Right forelimb (tissue), 1 donor: Measurements from ENCODE around the gene TMEM196.
A peak's percentile ranks its signal among the peaks of the same experiment; 100 is the strongest.

Source experiments
- DNase-seq: peaks from one replicate; pipeline ENCODE4 v3.0.0-alpha.2; 2018

TMEM196 gene

DNA sequence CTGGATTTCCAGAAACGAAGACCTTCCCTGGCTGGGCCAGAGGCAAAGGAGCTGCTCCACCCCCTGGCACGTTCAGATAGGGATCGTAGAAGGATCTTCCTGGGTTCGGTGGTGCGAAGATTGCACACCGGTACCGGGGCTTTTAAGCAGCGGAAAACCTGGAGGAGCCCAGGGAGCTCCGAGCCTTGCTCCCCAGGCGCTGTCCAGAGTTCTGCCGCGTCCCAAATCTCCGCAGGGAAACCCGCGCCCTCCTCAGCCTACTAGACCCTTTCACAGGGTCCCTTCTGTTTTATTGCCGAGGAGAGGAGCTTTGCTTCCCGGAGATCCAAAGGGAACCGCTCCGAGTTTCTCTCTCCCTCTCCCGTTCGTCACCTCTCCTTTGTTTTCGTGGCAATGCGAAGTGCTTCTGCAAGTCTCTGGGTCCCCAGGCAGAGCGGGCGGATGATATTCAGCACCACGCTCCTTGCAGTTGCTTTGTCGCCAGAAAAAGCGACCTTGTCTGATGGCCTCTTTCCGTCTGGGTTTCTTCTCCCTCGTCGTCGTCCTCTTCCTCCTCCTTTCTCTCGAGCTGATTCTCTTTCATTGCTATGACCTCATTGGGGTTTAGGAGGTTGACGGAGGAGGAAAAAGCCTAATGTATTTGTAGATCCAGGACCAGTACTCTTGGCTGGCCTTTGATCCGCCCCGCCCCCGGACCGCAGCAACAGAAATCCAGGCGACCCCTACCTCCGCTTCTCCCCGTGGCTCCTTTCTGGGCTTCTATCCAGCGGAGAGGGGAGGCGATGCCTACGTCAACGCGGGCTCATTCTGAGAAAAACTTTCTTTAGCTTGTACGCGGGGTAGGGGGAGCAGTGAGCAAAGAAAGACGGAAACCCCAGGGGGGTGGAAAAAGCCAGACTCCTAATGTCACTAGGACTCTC lies at the start of gene TMEM196:
Gene TMEM196 (minus strand): TSS at position 777 of the 920 bp plus-strand sequence. CDS start 921 bp downstream, outside the sequence.
- DNase-seq, result peak; percentile 63

- DNase-seq, result no peak
These were observed 42.7 kb upstream of the TMEM196 start for GRCh38 chr7:19816128-19816527.

DNA sequence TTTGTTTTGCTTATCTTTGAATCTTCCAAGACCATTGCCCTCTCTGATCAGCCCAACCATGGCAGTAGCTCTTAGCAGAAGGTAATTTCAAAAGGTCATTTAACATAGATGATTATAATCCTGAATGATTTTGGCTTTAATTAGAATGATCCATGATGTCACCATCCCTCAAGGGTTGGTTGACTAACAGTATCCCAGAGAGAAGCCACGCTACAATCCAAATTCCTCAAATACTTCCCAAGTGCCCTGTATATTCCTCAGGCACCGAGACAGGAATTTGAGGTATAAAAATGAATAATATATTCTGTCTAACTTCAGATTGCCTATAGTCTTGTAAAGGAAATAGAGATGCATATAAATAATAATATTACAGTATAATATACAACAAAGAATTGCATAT lies 42.1 kb upstream of the TMEM196 start:
- no peak for DNase-seq

DNA sequence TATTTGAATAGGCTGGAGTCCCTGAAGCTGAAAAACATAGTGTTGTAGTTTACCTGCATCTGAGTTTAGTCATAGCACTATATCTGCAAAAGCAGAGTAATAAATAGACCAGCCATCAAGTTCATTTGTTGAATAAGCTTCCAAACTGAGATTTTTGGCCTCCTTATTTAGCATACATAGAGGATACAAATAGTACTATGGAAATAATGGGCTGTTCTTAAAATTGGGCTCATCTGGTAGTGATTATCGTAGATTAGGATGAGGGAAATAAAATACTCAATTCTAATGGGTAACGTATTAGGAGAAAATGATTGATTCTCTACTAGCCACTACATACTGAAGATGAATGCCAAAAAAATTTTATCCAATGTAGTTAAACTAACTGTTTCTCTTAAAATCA lies 41.4 kb upstream of the TMEM196 start:
- DNase-seq, result no peak

DNA sequence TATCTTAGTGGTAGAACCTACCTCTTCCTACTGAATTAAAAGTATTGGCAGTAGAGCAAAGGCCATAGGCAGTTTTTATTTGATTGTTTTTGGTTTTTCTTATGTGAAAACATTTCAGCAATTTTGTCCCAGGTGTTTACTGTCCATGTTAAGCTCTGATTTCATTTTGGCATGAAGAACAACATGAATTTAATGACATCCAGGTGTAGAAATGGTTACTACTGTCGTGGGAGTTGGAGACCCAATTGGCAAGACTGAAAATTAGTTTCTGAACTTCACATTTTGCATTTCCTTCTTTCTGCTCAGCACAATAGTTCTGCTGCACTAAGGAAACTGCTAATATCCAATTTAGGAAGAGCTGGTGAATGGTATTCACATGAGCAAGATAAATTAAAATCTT lies 38.0 kb upstream of the TMEM196 start:
- DNase-seq, result no peak

DNA sequence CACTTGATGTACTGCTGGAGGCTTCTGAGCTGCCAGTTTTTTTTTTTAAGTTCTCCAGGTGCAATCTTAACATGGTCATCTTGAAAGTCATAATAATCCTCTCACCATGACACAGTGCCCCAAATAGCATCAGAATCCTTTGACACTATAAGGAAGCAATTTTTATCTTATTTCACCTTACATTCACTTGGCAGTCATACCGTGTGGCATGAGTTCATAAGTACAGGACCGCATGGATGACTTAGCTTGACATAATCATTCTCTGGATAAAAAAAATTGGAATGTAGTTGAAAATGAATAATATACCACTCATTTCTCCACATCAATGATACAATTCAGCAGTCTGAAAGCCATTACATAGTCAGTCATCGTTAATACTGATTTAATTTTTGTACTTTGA lies 25.6 kb upstream of the TMEM196 start:
- DNase-seq, result no peak

- DNase-seq, result no peak
These were observed 10.1 kb upstream of the TMEM196 start for GRCh38 chr7:19783541-19783940.

DNA sequence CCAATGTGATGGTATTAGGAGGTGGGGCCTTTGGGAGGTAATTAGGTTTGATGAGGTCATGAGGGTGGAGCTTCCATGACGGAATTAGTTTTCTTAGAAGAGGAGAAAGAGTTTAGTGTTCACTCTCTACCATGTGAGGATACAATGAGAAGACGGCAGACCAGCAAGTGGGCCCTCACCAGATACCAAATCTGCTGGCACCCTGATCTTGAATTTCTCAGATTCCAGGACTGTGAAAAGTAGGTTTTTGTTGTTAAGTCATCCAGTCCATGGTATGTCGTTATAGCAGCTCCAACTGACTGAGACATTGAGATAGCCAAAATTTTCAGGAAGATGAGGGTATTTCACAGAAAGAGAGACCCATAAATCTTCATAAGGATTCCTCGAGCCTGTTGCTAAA lies 3.6 kb upstream of the TMEM196 start:
- no peak for DNase-seq

- DNase-seq, result no peak
These were observed 2.2 kb upstream of the TMEM196 start for GRCh38 chr7:19775578-19775977.

DNA sequence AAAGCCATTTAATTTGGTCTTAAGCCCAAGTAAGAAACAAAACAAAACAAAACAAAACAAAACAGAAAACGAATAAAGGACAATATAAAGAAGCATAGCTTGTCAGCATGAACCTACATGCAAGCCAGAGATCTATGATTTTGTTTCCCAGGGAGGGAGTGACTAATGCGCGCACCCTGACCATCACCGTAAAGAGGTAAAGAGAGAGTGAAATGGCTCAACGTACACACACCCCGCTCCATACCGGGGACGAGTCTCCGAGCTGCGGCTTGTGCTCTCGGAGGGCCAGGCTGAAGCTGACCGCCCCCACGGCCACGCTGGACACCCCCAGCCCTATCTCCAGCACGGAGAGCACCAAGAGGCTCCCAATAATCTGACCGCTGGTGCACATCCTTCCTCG lies 1.1 kb downstream of the TMEM196 start:
- DNase-seq, result no peak

DNA sequence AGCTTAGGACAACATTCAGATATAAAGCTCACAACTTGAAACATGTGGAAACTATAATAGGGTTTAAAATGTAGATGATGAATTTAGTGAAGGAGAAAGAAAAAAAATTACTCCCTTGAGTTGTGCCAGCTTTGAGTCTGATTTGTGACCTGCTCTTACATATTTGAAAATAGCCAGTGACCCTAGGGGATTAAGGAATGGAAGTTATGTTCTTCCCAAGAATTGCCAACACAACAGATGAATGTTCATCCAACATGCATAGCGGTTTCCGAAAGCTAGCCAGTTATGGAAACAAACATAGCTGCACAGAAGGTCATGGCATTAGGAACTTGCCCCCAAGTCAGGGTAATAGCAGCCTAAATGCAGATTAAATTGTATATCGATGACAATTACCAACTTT lies 10.8 kb downstream of the TMEM196 start:
- no peak for DNase-seq

DNA sequence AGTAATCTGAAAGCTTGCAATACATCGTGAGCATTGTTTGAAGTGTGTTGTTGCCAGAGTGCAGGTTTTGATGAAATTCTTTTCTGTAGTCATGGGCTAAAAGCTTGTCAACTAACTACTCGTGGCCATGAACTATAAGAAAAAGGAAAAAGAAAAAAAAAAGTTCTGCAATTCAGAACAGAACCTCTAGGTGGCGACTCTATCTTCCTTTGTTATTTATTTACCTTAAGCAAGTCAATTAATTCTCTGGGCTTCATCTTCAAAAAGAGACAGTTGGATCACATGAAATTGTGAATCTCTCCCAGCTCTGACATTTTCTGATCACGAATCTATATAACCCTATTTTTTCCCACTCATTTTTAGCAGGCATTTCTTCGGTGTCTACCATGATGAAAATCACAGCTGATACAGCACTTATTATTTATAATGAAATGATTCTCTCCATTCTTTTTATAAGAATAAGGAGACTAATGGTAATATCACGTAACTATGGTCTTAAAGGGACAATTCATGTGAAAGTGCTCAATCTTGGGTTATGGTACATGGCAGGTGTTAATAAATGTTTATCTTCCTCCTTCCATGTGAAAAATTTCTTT lies 18.8 kb downstream of the TMEM196 start:
- DNase-seq, result no peak

- DNase-seq, result no peak
These were observed 21.4 kb downstream of the TMEM196 start for GRCh38 chr7:19752020-19752419.

DNA sequence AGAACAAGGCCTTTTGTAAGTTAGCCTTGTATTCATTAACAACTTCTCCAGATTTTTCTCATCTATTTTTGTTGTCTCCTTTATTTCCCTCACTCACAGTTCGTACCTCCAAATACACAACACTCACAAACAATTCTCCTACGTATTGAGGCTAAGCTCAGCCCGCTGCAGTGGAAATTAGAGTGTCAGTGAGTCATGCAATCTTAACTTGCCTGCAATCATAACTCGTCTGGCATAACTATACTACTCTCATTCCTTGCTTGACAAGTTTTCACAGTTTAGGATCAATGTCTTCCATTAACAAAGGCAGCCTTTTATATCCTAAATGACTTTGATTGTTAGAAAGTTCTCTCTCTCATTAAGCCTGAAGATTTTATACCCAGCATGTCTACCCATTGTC lies 23.8 kb downstream of the TMEM196 start:
- DNase-seq, result no peak

GRCh38 chr7:19747740-19748339 lies 25.6 kb downstream of the TMEM196 start:
- DNase-seq, result no peak

- DNase-seq, result no peak
These were observed 29.3 kb downstream of the TMEM196 start for GRCh38 chr7:19744075-19744474.

GRCh38 chr7:19728716-19729115 lies 44.7 kb downstream of the TMEM196 start:
- DNase-seq, result no peak

GRCh38 chr7:19725770-19726169 lies 47.6 kb downstream of the TMEM196 start:
- no peak for DNase-seq

GRCh38 chr7:19715499-19715898 lies 57.9 kb downstream of the TMEM196 start:
- DNase-seq, result no peak

- DNase-seq, result no peak
These were observed 59.7 kb downstream of the TMEM196 start for GRCh38 chr7:19713676-19714075.

DNA sequence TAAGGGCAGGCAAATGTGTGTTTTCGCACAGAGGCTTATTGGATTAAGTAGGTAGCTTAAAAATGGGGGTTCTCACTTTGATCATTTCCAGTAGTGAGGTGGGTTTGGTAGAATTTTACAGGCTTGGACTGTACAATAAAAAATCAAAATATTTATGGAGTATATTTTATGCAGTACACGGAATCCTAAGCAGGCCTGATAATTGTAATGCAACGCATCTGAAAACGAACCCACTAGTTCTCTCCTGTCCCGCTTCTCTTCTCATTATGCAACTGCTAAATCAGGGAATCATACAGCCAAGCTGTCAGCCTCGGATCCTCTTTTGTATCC lies 64.2 kb downstream of the TMEM196 start:
- DNase-seq, result no peak

- peak; percentile 97 for DNase-seq
These were observed 64.8 kb downstream of the TMEM196 start, which contains the start of gene POLR1F for GRCh38 chr7:19708397-19709248. POLR1F (minus strand) TSS chr7:19709037; CDS start chr7:19709016, 21 bp downstream.

DNA sequence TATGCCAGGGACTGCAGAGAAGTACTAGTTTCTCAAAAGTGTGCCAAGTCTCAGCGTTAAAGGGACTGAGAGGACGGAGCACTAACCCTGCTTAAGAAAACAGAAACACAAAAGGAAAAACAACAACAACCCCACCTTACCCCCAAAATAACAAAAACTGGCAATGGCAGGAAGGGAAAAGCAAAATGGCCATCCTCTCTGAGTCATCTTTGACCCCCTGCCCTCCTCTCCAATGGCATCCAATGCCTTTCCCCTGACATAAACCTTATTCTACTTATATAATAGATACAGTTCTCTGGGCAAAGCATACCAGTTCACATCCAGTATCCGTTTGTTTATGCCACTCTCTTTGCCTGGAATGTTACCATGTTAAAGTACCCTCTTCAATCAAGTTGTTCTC lies 66.2 kb downstream of the TMEM196 start:
- DNase-seq, result no peak
